HEK293 (cell line): ENCODE results near the gene ACSF2.

Source experiments
- ATF2 ChIP-seq: fragments of 450-650 bp; formaldehyde crosslinking; IDR thresholded peaks from 2 replicates; pipeline ENCODE4 v1.5.1; 2016; ENCODE audit warnings: missing biosample characterization, missing genetic modification characterization, low read depth
- GLIS1 ChIP-seq: fragments of 450-650 bp; formaldehyde crosslinking; IDR thresholded peaks from 2 replicates; pipeline ENCODE4 v1.5.1; 2016; ENCODE audit warnings: missing biosample characterization, missing genetic modification characterization
- KLF10 ChIP-seq: fragments of 450-650 bp; IDR thresholded peaks from 2 replicates; pipeline ENCODE4 v1.5.1; 2018; ENCODE audit warnings: missing biosample characterization, mild to moderate bottlenecking, missing genetic modification characterization
- OSR2 ChIP-seq: fragments of 450-650 bp; formaldehyde crosslinking; IDR thresholded peaks from 2 replicates; pipeline ENCODE4 v1.5.1; 2016; ENCODE audit warnings: missing biosample characterization, missing genetic modification characterization
- REPIN1 ChIP-seq: fragments of 450-650 bp; formaldehyde crosslinking; IDR thresholded peaks from 2 replicates; pipeline ENCODE4 v1.5.1; 2017; ENCODE audit warnings: missing biosample characterization, missing genetic modification characterization, low read depth
- WT1 ChIP-seq: fragments of 450-650 bp; formaldehyde crosslinking; IDR thresholded peaks from 2 replicates; pipeline ENCODE4 v1.5.1; 2016; ENCODE audit warnings: missing biosample characterization, missing genetic modification characterization
- ZBTB1 ChIP-seq: fragments of 450-650 bp; formaldehyde crosslinking; IDR thresholded peaks from 2 replicates; pipeline ENCODE4 v1.5.1; 2016; ENCODE audit warnings: missing biosample characterization, missing genetic modification characterization
- ZBTB10 ChIP-seq: fragments of 450-650 bp; formaldehyde crosslinking; IDR thresholded peaks from 2 replicates; pipeline ENCODE4 v1.5.1; 2016; ENCODE audit warnings: missing biosample characterization, missing genetic modification characterization
- ZBTB17 ChIP-seq: fragments of 450-650 bp; formaldehyde crosslinking; IDR thresholded peaks from 2 replicates; pipeline ENCODE4 v1.5.1; 2016; ENCODE audit warnings: missing biosample characterization, missing genetic modification characterization
- ZBTB20 ChIP-seq: fragments of 450-650 bp; formaldehyde crosslinking; IDR thresholded peaks from 2 replicates; pipeline ENCODE4 v1.5.1; 2016; ENCODE audit warnings: missing biosample characterization, missing genetic modification characterization
- ZBTB6 ChIP-seq: fragments of 450-650 bp; formaldehyde crosslinking; IDR thresholded peaks from 2 replicates; pipeline ENCODE4 v1.5.1; 2017; ENCODE audit warnings: missing biosample characterization, missing genetic modification characterization
- ZNF10 ChIP-seq: fragments of 450-650 bp; formaldehyde crosslinking; IDR thresholded peaks from 2 replicates; pipeline ENCODE4 v1.5.1; 2017; ENCODE audit warnings: missing biosample characterization, missing genetic modification characterization
- ZNF248 ChIP-seq: fragments of 450-650 bp; formaldehyde crosslinking; IDR thresholded peaks from 2 replicates; pipeline ENCODE4 v1.5.1; 2017; ENCODE audit warnings: missing biosample characterization, missing genetic modification characterization
- ZNF335 ChIP-seq: fragments of 450-650 bp; formaldehyde crosslinking; conservative IDR thresholded peaks from 2 replicates; pipeline ENCODE4 v1.5.1; 2016; ENCODE audit warnings: missing biosample characterization, missing genetic modification characterization
- ZNF404 ChIP-seq: fragments of 450-650 bp; formaldehyde crosslinking; IDR thresholded peaks from 2 replicates; pipeline ENCODE4 v1.5.1; 2017; ENCODE audit warnings: missing biosample characterization, missing genetic modification characterization
- ZNF513 ChIP-seq: fragments of 450-650 bp; IDR thresholded peaks from 2 replicates; pipeline ENCODE4 v1.5.1; 2018; ENCODE audit warnings: missing biosample characterization, missing genetic modification characterization
- ZNF518A ChIP-seq: fragments of 450-650 bp; formaldehyde crosslinking; conservative IDR thresholded peaks from 2 replicates; pipeline ENCODE4 v1.5.1; 2016; ENCODE audit warnings: low read depth, missing biosample characterization, missing genetic modification characterization
- ZNF529 ChIP-seq: fragments of 450-650 bp; formaldehyde crosslinking; IDR thresholded peaks from 2 replicates; pipeline ENCODE4 v1.5.1; 2017; ENCODE audit warnings: missing genetic modification characterization, missing biosample characterization; ENCODE audit not compliant: insufficient replicate concordance
- ZNF548 ChIP-seq: fragments of 450-650 bp; formaldehyde crosslinking; IDR thresholded peaks from 2 replicates; pipeline ENCODE4 v1.5.1; 2016; ENCODE audit warnings: missing biosample characterization, missing genetic modification characterization
- ZNF555 ChIP-seq: fragments of 450-650 bp; formaldehyde crosslinking; conservative IDR thresholded peaks from 2 replicates; pipeline ENCODE4 v1.5.1; 2017; ENCODE audit warnings: missing biosample characterization, mild to moderate bottlenecking, missing genetic modification characterization, inconsistent platforms
- ZNF561 ChIP-seq: fragments of 450-650 bp; IDR thresholded peaks from 2 replicates; pipeline ENCODE4 v1.5.1; 2018; ENCODE audit warnings: missing biosample characterization, missing genetic modification characterization, borderline replicate concordance
- ZNF585B ChIP-seq: fragments of 450-650 bp; formaldehyde crosslinking; IDR thresholded peaks from 2 replicates; pipeline ENCODE4 v1.5.1; 2016; ENCODE audit warnings: missing biosample characterization, missing genetic modification characterization
- ZNF639 ChIP-seq: fragments of 450-650 bp; formaldehyde crosslinking; IDR thresholded peaks from 2 replicates; pipeline ENCODE4 v1.5.1; 2016; ENCODE audit warnings: missing biosample characterization, missing genetic modification characterization
- ZNF776 ChIP-seq: fragments of 450-650 bp; formaldehyde crosslinking; IDR thresholded peaks from 2 replicates; pipeline ENCODE4 v1.5.0; 2017; ENCODE audit warnings: missing biosample characterization, missing genetic modification characterization, borderline replicate concordance
- ZNF785 ChIP-seq: fragments of 450-650 bp; formaldehyde crosslinking; IDR thresholded peaks from 2 replicates; pipeline ENCODE4 v1.5.1; 2016; ENCODE audit warnings: missing biosample characterization, missing genetic modification characterization

The ACSF2 gene

GRCh38 chr17:50478391-50479381 lies 52.7 kb downstream of the ACSF2 start, which contains the start of gene RSAD1 (continued):
- TF ChIP-seq ZNF404 (tag by site-specific recombination) (no peak), OSR2 (tag by site-specific recombination) (no peak; the same call in 1 of the 2 replicates), GLIS1 (tag by site-specific recombination) (no peak), ZNF248 (tag by site-specific recombination) (no peak), WT1 (tag by site-specific recombination) (no peak), ZBTB17 (tag by site-specific recombination) (no peak; the same call in 1 of the 2 replicates), ZNF776 (tag by site-specific recombination) (no peak), ATF2 (tag by site-specific recombination) (no peak; the same call in 1 of the 2 replicates), ZNF335 (tag by site-specific recombination) (peak; percentile 86), ZNF529 (tag by site-specific recombination) (no peak), ZBTB6 (tag by site-specific recombination) (peak; percentile 57; the same call in 1 of the 2 replicates), ZNF548 (tag by site-specific recombination) (no peak), ZNF585B (tag by site-specific recombination) (no peak), ZNF10 (peak; percentile 17; the same call in 1 of the 2 replicates), ZNF561 (tag by site-specific recombination) (peak; percentile 95), ZBTB20 (peak; percentile 40; the same call in 1 of the 2 replicates), ZNF639 (tag by site-specific recombination) (no peak), ZBTB1 (tag by site-specific recombination) (no peak), REPIN1 (tag by site-specific recombination) (no peak), ZBTB10 (tag by site-specific recombination) (no peak), ZNF513 (tag by site-specific recombination) (0 out of 2 replicates have a peak, but pooled peaks have one; percentile 28), KLF10 (tag by site-specific recombination) (peak; percentile 88), ZNF518A (tag by site-specific recombination) (peak; percentile 39), ZNF785 (tag by site-specific recombination) (no peak), ZNF555 (tag by site-specific recombination) (no peak)
